Activated B cell treated with CpG ODN at 0.5 μM for 24 hours (primary cell): Measurements from ENCODE around the gene NUBP2. TPM values are rescaled to one million over a fixed set of nuclear protein-coding genes. Genes with fewer than 3 reads are reported as not detected.
A peak's percentile ranks its signal among the peaks of the same experiment; 100 is the strongest.

Source experiments
- ATAC-seq: fragments of 200-7000 bp; cut with Tn5 transposase; one replicate; pipeline ENCODE4 v1.10.0; 2021; ENCODE audit warnings: low read depth, mild to moderate bottlenecking, moderate library complexity
- CTCF ChIA-PET: fragments of 350-600 bp; sonication (Branson Sonifier 250); formaldehyde crosslinking; loops from one replicate; lab custom pipeline; 2021; ENCODE audit warnings: antibody characterized with exemption; lab: Charles Lee
- POLR2A ChIA-PET: fragments of 350-600 bp; sonication (Branson Sonifier 250); formaldehyde crosslinking; loops from one replicate; lab custom pipeline; 2021; ENCODE audit warnings: antibody characterized with exemption; lab: Charles Lee
- DNase-seq: peaks from one replicate; pipeline ENCODE4 v3.0.0; 2022
- H3K27ac Mint-ChIP-seq: one replicate; pipeline ENCODE4 v1.8.0; 2020; ENCODE audit warnings: mixed read lengths
- H3K27me3 Mint-ChIP-seq: one replicate; pipeline ENCODE4 v1.8.0; 2021; ENCODE audit warnings: mixed read lengths
- H3K36me3 Mint-ChIP-seq: one replicate; pipeline ENCODE4 v1.8.0; 2021; ENCODE audit warnings: low read depth, mixed read lengths
- H3K4me1 Mint-ChIP-seq: one replicate; pipeline ENCODE4 v1.8.0; 2021; ENCODE audit warnings: mixed read lengths
- H3K4me3 Mint-ChIP-seq: one replicate; pipeline ENCODE4 v1.8.0; 2020; ENCODE audit warnings: mild to moderate bottlenecking, mixed read lengths
- H3K9me3 Mint-ChIP-seq: one replicate; pipeline ENCODE4 v1.8.0; 2020; ENCODE audit warnings: mixed read lengths
- CTCF ChIP-seq: fragments of 200-600 bp; IDR thresholded peaks from one replicate; pipeline ENCODE4 v1.8.0; 2022; ENCODE audit warnings: antibody characterized with exemption, mild to moderate bottlenecking
- intact Hi-C: fragments of 100-400 bp; cut with micrococcal nuclease; formaldehyde crosslinking; loops from one replicate; pipeline ENCODE4 v1.15.1; 2024
- total RNA-seq: library from RNA; stranded (reverse); gene quantifications from 2 replicates; pipeline ENCODE4 v1.2.3, GENCODE V29; 2022

Gene NUBP2
- total RNA-seq, 1 donor from 2014 or later: 54.2 TPM

GRCh38 chr16:1826691-1827573 lies 44.2 kb downstream of the NUBP2 start, which contains the start of the genes FAHD1 and HAGH:
Gene FAHD1 (plus strand): TSS chr16:1827206. CDS start chr16:1827239, 33 bp downstream.
Gene HAGH (minus strand): TSS chr16:1826825. CDS start chr16:1826787, 38 bp downstream.
- intact Hi-C loops: loop anchor here (1.0 to 2.0 kb wide), 4 partner anchors 45 to 214 kb away; partner anchors contain the start of genes CRAMP1, IFT140, MAPK8IP3 and MRPS34
- CTCF ChIA-PET: interaction anchor here (1.6 kb wide), 1 partner anchor 44 kb away, joined by 3 read pairs; the partner anchor contains the start of gene NUBP2
- Mint-ChIP-seq H3K27ac (peak within 1 kb of the TSS; percentile 91), H3K27me3 (no peaks in the 10 kb centered on the region), H3K9me3 (no peaks in the 10 kb centered on the region), H3K4me3 (peak within 1 kb of the TSS; percentile 94), H3K4me1 (peaks cover 39% of the 10 kb centered on the region), H3K36me3 (peaks cover 12% of the 10 kb centered on the region)
- peak; percentile 95 for DNase-seq
- peak; percentile 88 for ATAC-seq
- POLR2A ChIA-PET: interaction anchor here (0.5 to 2.3 kb wide), 13 partner anchors 11 to 1200 kb away, joined by 3 to 20 read pairs (median 5); partner anchors contain the start of genes EME2, MAPK8IP3, MRPS34 and MSRB1
- TF ChIP-seq CTCF: no peak

GRCh38 chr16:1828645-1829410 lies 46.1 kb downstream of the NUBP2 start:
- ATAC-seq (no peak), DNase-seq (no peak)
- peak overlapping the region; percentile 24 for H3K4me3 Mint-ChIP-seq
- peaks cover 12% of the 10 kb centered on the region for H3K36me3 Mint-ChIP-seq
- CTCF ChIA-PET: no interaction called here
- no peak for TF ChIP-seq CTCF
- no peaks in the 10 kb centered on the region for H3K9me3 Mint-ChIP-seq
- H3K4me1 Mint-ChIP-seq: peaks cover 38% of the 10 kb centered on the region
- POLR2A ChIA-PET: no interaction called here
- H3K27me3 Mint-ChIP-seq: no peaks in the 10 kb centered on the region
- H3K27ac Mint-ChIP-seq: no peak overlapping the region
- intact Hi-C loops: no loop called here

GRCh38 chr16:1830213-1830612 lies 47.5 kb downstream of the NUBP2 start:
- H3K9me3 Mint-ChIP-seq: no peaks in the 10 kb centered on the region
- H3K27ac Mint-ChIP-seq: no peak overlapping the region
- ChIA-PET CTCF (no interaction called here), POLR2A (no interaction called here)
- ATAC-seq: no peak
- DNase-seq: no peak
- H3K4me3 Mint-ChIP-seq: no peak overlapping the region
- H3K36me3 Mint-ChIP-seq: peaks cover 12% of the 10 kb centered on the region
- no peaks in the 10 kb centered on the region for H3K27me3 Mint-ChIP-seq
- intact Hi-C loops: no loop called here
- H3K4me1 Mint-ChIP-seq: peaks cover 30% of the 10 kb centered on the region
- TF ChIP-seq CTCF: no peak

GRCh38 chr16:1831186-1832075 lies 48.7 kb downstream of the NUBP2 start:
- TF ChIP-seq CTCF: no peak
- H3K27ac Mint-ChIP-seq: no peak overlapping the region
- peaks cover 12% of the 10 kb centered on the region for H3K36me3 Mint-ChIP-seq
- CTCF ChIA-PET: no interaction called here
- intact Hi-C loops: no loop called here
- H3K9me3 Mint-ChIP-seq: no peaks in the 10 kb centered on the region
- peaks cover 23% of the 10 kb centered on the region for H3K4me1 Mint-ChIP-seq
- DNase-seq (no peak), ATAC-seq (no peak)
- POLR2A ChIA-PET: no interaction called here
- no peaks in the 10 kb centered on the region for H3K27me3 Mint-ChIP-seq
- H3K4me3 Mint-ChIP-seq: no peak overlapping the region
